ENCODE results near the gene ATP13A3.

DNA sequence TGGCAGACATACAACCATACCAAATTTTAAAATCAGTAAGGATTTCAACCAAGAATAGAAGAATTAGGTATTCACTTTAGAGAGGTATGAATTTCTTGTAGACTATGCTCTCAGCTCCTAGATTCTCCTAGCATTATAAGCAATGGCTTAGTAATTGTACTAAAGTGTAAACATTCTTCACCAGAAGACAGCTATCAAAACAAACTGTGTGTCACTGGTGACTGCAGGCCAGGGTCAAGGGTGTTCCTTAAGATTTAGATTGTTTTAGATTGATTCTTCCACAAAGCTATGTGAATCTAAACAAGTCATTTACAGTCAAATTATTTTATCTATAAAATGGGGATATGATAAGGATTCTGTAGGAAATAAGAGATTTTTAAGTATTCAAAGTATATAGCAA, 64.6 kb downstream of the ATP13A3 start:
- TF ChIP-seq GATA3 (IDR thresholded peaks at IDR 0.05; ENCODE audit: low read depth, low read length) (no peak), GATA2 (IDR thresholded peaks at IDR 0.05; ENCODE audit: low read depth, low read length) (no peak)

All from SH-SY5Y (cell line).